ENCODE results near the gene KLLN. TPM values are rescaled to one million over a fixed set of nuclear protein-coding genes. Genes with fewer than 3 reads are reported as not detected.
"Not testable (repeated sequence)": the region's sequence is repeated elsewhere in the genome, so short reads cannot be mapped to it uniquely, and the experiment has no call there.

KLLN gene
- polyA plus RNA-seq, 2 donors, result 0.15 to 0.16 TPM

- 59 to 60% methylated on average over 3 of the region's 3 CpGs for WGBS, 2 donors
- H3K27me3 ChIP-seq (ENCODE audit: control insufficient read depth in 1 of 2, insufficient read depth in 2 of 2, low read length in 2 of 2), result no peaks in the 10 kb centered on the region
- no peak overlapping the region for H3K27ac ChIP-seq (ENCODE audit: low read depth in 2 of 2, low read length in 1 of 2)
- peaks cover 0 to 5% of the 10 kb centered on the region in 2 donors for H3K4me1 ChIP-seq (ENCODE audit: control insufficient read depth in 2 of 2, insufficient read depth in 2 of 2, low read length in 1 of 2)
- no peaks in the 10 kb centered on the region for H3K9me3 ChIP-seq (ENCODE audit: control insufficient read depth in 2 of 2, insufficient read depth in 1 of 2, low read depth in 1 of 2, low read length in 1 of 2)
- no peaks in the 10 kb centered on the region for H3K36me3 ChIP-seq (ENCODE audit: control insufficient read depth in 2 of 2, insufficient read depth in 2 of 2, low read length in 1 of 2)
- H3K4me3 ChIP-seq (ENCODE audit: low read depth in 1 of 2, low read length in 2 of 2), result no peak overlapping the region
Measured at GRCh38 chr10:87860156-87860795, 3.1 kb downstream of the KLLN start.

GRCh38 chr10:87855665-87856064, 7.7 kb downstream of the KLLN start:
- WGBS, 2 donors, result 80 to 87% methylated on average over 4 of the region's 4 CpGs
- not testable (repeated sequence) for H3K9me3 ChIP-seq (ENCODE audit: control insufficient read depth in 2 of 2, insufficient read depth in 1 of 2, low read depth in 1 of 2, low read length in 1 of 2); H3K4me3 ChIP-seq (ENCODE audit: low read depth in 1 of 2, low read length in 2 of 2); H3K27ac ChIP-seq (ENCODE audit: low read depth in 2 of 2, low read length in 1 of 2); H3K27me3 ChIP-seq (ENCODE audit: control insufficient read depth in 1 of 2, insufficient read depth in 2 of 2, low read length in 2 of 2); H3K4me1 ChIP-seq (ENCODE audit: control insufficient read depth in 2 of 2, insufficient read depth in 2 of 2, low read length in 1 of 2); H3K36me3 ChIP-seq (ENCODE audit: control insufficient read depth in 2 of 2, insufficient read depth in 2 of 2, low read length in 1 of 2)

GRCh38 chr10:87855247-87855646, 8.1 kb downstream of the KLLN start:
- H3K4me3 ChIP-seq (ENCODE audit: low read depth in 1 of 2, low read length in 2 of 2); H3K27ac ChIP-seq (ENCODE audit: low read depth in 2 of 2, low read length in 1 of 2); H3K27me3 ChIP-seq (ENCODE audit: control insufficient read depth in 1 of 2, insufficient read depth in 2 of 2, low read length in 2 of 2); H3K9me3 ChIP-seq (ENCODE audit: control insufficient read depth in 2 of 2, insufficient read depth in 1 of 2, low read depth in 1 of 2, low read length in 1 of 2); H3K4me1 ChIP-seq (ENCODE audit: control insufficient read depth in 2 of 2, insufficient read depth in 2 of 2, low read length in 1 of 2); H3K36me3 ChIP-seq (ENCODE audit: control insufficient read depth in 2 of 2, insufficient read depth in 2 of 2, low read length in 1 of 2): not testable (repeated sequence)
- 95% methylated on average over 5 of the region's 5 CpGs for WGBS, 2 donors

- 95 to 96% methylated on average over 1 of the region's 1 CpG for WGBS, 2 donors
- no peak overlapping the region for H3K27ac ChIP-seq (ENCODE audit: low read depth in 2 of 2, low read length in 1 of 2)
- no peaks in the 10 kb centered on the region for H3K9me3 ChIP-seq (ENCODE audit: control insufficient read depth in 2 of 2, insufficient read depth in 1 of 2, low read depth in 1 of 2, low read length in 1 of 2)
- no peak overlapping the region for H3K4me3 ChIP-seq (ENCODE audit: low read depth in 1 of 2, low read length in 2 of 2)
- no peaks in the 10 kb centered on the region for H3K27me3 ChIP-seq (ENCODE audit: control insufficient read depth in 1 of 2, insufficient read depth in 2 of 2, low read length in 2 of 2)
- no peaks in the 10 kb centered on the region for H3K4me1 ChIP-seq (ENCODE audit: control insufficient read depth in 2 of 2, insufficient read depth in 2 of 2, low read length in 1 of 2)
- no peaks in the 10 kb centered on the region for H3K36me3 ChIP-seq (ENCODE audit: control insufficient read depth in 2 of 2, insufficient read depth in 2 of 2, low read length in 1 of 2)
Measured at GRCh38 chr10:87852089-87852488, 11.2 kb downstream of the KLLN start.

GRCh38 chr10:87850742-87851205, 12.6 kb downstream of the KLLN start:
- 23 to 24% methylated on average over 5 of the region's 5 CpGs for WGBS, 2 donors
- H3K36me3 ChIP-seq (ENCODE audit: control insufficient read depth in 2 of 2, insufficient read depth in 2 of 2, low read length in 1 of 2), result no peaks in the 10 kb centered on the region
- no peak overlapping the region for H3K27ac ChIP-seq (ENCODE audit: low read depth in 2 of 2, low read length in 1 of 2)
- no peaks in the 10 kb centered on the region for H3K27me3 ChIP-seq (ENCODE audit: control insufficient read depth in 1 of 2, insufficient read depth in 2 of 2, low read length in 2 of 2)
- no peaks in the 10 kb centered on the region for H3K4me1 ChIP-seq (ENCODE audit: control insufficient read depth in 2 of 2, insufficient read depth in 2 of 2, low read length in 1 of 2)
- no peak overlapping the region for H3K4me3 ChIP-seq (ENCODE audit: low read depth in 1 of 2, low read length in 2 of 2)
- no peaks in the 10 kb centered on the region for H3K9me3 ChIP-seq (ENCODE audit: control insufficient read depth in 2 of 2, insufficient read depth in 1 of 2, low read depth in 1 of 2, low read length in 1 of 2)

DNA sequence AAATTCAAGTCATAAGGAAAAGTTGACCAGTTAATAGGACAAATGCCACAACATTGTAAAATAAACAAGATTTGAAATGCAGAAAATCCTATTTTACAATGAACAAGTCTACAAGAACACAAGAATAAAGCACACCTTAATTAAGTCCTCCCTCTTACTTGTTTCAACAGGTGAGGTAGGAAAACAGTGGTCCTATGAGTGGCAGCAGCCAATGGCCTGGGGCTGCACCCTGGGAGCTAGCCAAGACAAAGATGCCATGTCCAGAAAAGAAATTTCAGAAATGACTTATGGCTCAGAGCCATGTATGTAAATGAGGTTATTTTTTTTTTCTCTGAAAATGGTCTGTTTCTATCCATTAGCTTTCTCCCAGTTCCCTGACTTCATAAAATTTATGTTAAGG, 14.3 kb downstream of the KLLN start:
- no peaks in the 10 kb centered on the region for H3K36me3 ChIP-seq (ENCODE audit: control insufficient read depth in 2 of 2, insufficient read depth in 2 of 2, low read length in 1 of 2)
- no peaks in the 10 kb centered on the region for H3K9me3 ChIP-seq (ENCODE audit: control insufficient read depth in 2 of 2, insufficient read depth in 1 of 2, low read depth in 1 of 2, low read length in 1 of 2)
- no peaks in the 10 kb centered on the region for H3K27me3 ChIP-seq (ENCODE audit: control insufficient read depth in 1 of 2, insufficient read depth in 2 of 2, low read length in 2 of 2)
- H3K4me1 ChIP-seq (ENCODE audit: control insufficient read depth in 2 of 2, insufficient read depth in 2 of 2, low read length in 1 of 2), result no peaks in the 10 kb centered on the region
- no peak overlapping the region for H3K27ac ChIP-seq (ENCODE audit: low read depth in 2 of 2, low read length in 1 of 2)
- no peak overlapping the region for H3K4me3 ChIP-seq (ENCODE audit: low read depth in 1 of 2, low read length in 2 of 2)

- Histone ChIP-seq H3K4me1 (ENCODE audit: control insufficient read depth in 2 of 2, insufficient read depth in 2 of 2, low read length in 1 of 2) (no peaks in the 10 kb centered on the region), H3K36me3 (ENCODE audit: control insufficient read depth in 2 of 2, insufficient read depth in 2 of 2, low read length in 1 of 2) (no peaks in the 10 kb centered on the region), H3K4me3 (ENCODE audit: low read depth in 1 of 2, low read length in 2 of 2) (no peak overlapping the region), H3K9me3 (ENCODE audit: control insufficient read depth in 2 of 2, insufficient read depth in 1 of 2, low read depth in 1 of 2, low read length in 1 of 2) (no peaks in the 10 kb centered on the region), H3K27me3 (ENCODE audit: control insufficient read depth in 1 of 2, insufficient read depth in 2 of 2, low read length in 2 of 2) (no peaks in the 10 kb centered on the region), H3K27ac (ENCODE audit: low read depth in 2 of 2, low read length in 1 of 2) (no peak overlapping the region)
Measured at GRCh38 chr10:87847550-87847949, 15.8 kb downstream of the KLLN start.

DNA sequence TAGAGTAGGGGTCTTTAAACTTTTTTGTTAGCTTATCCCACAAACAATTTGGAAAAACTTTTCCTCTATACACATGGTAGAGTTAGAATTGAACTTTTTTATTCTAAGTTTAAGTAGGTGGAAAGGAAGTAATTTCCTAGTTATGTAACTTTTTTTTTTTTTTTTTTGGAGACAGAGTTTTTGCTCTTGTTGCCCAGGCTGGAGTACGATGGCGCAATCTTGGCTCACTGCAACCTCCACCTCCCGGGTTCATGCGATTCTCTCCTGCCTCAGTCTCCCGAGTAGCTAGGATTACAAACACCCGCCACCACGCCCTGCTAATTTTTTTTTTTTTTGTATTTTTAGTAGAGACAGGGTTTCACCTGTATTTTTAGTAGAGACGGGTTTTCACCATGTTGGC, 16.6 kb downstream of the KLLN start:
- H3K36me3 ChIP-seq (ENCODE audit: control insufficient read depth in 2 of 2, insufficient read depth in 2 of 2, low read length in 1 of 2); H3K4me1 ChIP-seq (ENCODE audit: control insufficient read depth in 2 of 2, insufficient read depth in 2 of 2, low read length in 1 of 2); H3K27me3 ChIP-seq (ENCODE audit: control insufficient read depth in 1 of 2, insufficient read depth in 2 of 2, low read length in 2 of 2); H3K9me3 ChIP-seq (ENCODE audit: control insufficient read depth in 2 of 2, insufficient read depth in 1 of 2, low read depth in 1 of 2, low read length in 1 of 2); H3K27ac ChIP-seq (ENCODE audit: low read depth in 2 of 2, low read length in 1 of 2); H3K4me3 ChIP-seq (ENCODE audit: low read depth in 1 of 2, low read length in 2 of 2): not testable (repeated sequence)
- 93 to 94% methylated on average over 8 of the region's 8 CpGs for WGBS, 2 donors

DNA sequence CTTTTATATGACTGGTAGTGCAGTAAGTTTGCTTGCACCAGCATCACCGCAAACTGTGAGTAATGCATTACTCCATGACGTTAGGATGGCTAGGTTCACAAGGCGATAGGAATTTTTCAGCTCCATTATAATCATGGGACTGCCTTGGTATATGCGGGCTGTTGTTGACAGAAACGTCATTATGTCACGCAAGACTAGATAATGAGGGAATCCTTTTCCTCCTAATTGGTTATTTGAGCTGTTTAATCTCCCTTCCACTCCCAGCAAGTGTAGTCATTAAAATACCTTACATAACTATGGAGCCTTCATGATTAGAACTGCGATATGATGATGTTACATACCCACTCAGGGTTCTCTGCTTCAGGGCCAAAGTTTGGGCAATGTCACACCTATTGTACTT, 17.3 kb downstream of the KLLN start:
- 75 to 83% methylated on average over 7 of the region's 7 CpGs for WGBS, 2 donors
- H3K27ac ChIP-seq (ENCODE audit: low read depth in 2 of 2, low read length in 1 of 2), result no peak overlapping the region
- no peaks in the 10 kb centered on the region for H3K36me3 ChIP-seq (ENCODE audit: control insufficient read depth in 2 of 2, insufficient read depth in 2 of 2, low read length in 1 of 2)
- no peaks in the 10 kb centered on the region for H3K9me3 ChIP-seq (ENCODE audit: control insufficient read depth in 2 of 2, insufficient read depth in 1 of 2, low read depth in 1 of 2, low read length in 1 of 2)
- no peaks in the 10 kb centered on the region for H3K4me1 ChIP-seq (ENCODE audit: control insufficient read depth in 2 of 2, insufficient read depth in 2 of 2, low read length in 1 of 2)
- H3K27me3 ChIP-seq (ENCODE audit: control insufficient read depth in 1 of 2, insufficient read depth in 2 of 2, low read length in 2 of 2), result no peaks in the 10 kb centered on the region
- H3K4me3 ChIP-seq (ENCODE audit: low read depth in 1 of 2, low read length in 2 of 2), result no peak overlapping the region

DNA sequence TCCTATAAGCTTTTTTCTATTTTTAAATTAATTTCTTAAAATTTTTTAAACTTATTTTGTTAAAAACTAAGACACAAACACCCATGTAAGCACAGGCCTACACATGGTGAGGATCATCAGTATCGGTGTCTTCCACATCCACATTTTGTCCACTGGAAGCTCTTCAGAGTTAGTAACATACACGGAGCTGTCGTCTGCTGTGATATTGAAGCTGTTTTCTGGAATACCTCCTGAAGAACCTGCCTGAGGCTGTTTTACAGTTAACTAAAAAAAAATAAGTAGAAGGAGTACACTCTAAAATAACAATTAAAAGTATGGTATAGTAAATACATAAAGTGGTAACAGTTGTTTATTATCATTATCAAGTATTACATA, 17.7 kb downstream of the KLLN start:
- 79 to 88% methylated on average over 3 of the region's 3 CpGs for WGBS, 2 donors
- Histone ChIP-seq H3K4me1 (ENCODE audit: control insufficient read depth in 2 of 2, insufficient read depth in 2 of 2, low read length in 1 of 2) (no peaks in the 10 kb centered on the region), H3K27me3 (ENCODE audit: control insufficient read depth in 1 of 2, insufficient read depth in 2 of 2, low read length in 2 of 2) (no peaks in the 10 kb centered on the region), H3K27ac (ENCODE audit: low read depth in 2 of 2, low read length in 1 of 2) (no peak overlapping the region), H3K36me3 (ENCODE audit: control insufficient read depth in 2 of 2, insufficient read depth in 2 of 2, low read length in 1 of 2) (no peaks in the 10 kb centered on the region), H3K4me3 (ENCODE audit: low read depth in 1 of 2, low read length in 2 of 2) (no peak overlapping the region), H3K9me3 (ENCODE audit: control insufficient read depth in 2 of 2, insufficient read depth in 1 of 2, low read depth in 1 of 2, low read length in 1 of 2) (no peaks in the 10 kb centered on the region)
